ENCODE measurements around the gene ZBTB40.

Gene ZBTB40

DNA sequence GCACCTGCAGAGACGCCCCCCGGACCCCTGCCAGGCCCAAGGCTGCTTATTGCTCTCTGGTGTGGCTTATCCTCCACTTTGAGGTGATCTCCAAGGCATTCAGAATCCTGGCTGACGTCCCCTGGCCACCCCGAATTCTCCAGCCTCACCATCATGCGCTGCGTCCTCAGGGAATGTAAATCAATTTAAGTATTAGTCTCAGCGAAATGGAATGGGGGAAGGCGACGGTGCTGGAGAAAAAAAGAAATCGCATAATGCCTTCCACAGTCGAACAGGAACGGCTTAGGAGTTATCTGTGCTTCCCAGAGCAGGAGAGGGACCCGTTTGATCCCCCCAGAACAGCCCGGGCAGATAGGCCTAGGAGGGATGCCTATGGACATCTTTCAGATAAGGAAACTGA is 114.5 kb downstream of the ZBTB40 start:
- no peak for DNase-seq

- no peak for DNase-seq
Measured at GRCh38 chr1:22567197-22567596, 115.5 kb downstream of the ZBTB40 start.

DNA sequence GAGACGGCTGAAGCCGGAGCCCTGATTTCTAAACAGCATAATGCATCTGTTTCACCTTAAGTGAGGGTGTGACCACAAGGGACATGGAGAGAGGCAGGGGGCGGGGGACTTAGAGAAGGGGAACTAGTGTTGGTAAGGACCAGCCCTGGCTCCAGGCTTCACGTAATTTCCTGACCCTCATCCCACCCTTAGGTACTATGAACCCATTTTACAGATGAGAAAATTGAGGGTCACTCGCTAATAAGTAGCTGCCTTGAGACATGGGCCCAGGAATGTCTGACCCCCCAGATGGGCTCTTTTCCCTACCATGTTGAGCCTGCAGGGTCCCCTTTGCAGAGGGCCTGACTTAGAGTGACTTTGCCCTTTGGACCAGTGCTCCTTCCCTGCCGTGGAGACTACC is 116.3 kb downstream of the ZBTB40 start:
- DNase-seq = no peak

DNA sequence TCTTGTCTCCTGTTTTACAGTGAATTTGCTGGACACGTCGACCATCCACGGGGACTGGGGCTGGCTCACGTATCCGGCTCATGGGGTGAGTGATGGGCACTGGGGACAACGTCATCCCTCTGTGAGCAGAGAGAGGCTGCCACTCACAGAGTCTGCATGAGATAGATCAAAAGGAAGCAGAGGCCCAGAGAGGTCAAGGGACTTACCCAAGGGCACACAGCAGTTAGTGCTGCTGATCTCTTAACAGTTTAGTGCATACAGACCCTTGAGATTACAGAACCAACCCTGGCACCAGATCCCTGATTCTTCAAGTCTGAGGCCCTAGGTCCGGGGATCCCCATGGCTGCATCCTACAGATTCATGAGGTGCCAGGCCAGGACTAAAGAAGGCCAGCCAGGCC is 117.6 kb downstream of the ZBTB40 start:
- DNase-seq = no peak

DNA sequence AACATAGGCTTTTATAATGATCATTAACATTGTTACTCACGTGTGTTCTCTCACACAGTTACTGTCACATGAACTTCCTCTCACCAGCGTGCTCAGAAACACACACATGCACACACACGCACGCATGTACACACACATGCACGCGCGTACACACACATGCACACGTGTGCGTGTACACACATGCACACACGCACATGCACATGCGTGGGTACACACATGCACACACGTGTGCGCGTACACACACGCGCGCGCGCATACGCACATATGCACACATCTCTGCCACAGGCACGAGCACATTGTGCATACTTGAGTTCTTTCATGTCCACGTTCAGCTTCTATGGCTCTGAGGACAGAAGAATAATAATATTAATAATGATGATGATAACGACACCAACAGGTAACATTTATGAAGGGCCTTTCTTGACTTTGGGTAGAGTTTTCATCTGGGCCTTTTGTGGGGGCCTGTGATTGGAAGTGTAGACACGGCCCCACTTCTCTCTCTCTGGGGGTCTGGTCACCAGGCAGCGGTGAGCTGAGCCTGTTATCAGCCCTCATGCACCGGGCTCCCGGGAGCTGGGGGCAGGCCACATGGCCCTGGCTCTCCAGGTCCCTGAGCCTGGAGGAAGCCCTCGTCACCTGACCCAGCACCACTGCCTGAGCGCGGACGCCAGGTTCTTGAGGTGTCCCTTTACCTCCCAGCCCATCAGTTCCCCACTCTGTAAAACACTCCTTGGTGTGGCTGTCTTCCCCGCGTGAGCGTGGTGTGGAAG is 118.7 kb downstream of the ZBTB40 start:
- DNase-seq = no peak

DNA sequence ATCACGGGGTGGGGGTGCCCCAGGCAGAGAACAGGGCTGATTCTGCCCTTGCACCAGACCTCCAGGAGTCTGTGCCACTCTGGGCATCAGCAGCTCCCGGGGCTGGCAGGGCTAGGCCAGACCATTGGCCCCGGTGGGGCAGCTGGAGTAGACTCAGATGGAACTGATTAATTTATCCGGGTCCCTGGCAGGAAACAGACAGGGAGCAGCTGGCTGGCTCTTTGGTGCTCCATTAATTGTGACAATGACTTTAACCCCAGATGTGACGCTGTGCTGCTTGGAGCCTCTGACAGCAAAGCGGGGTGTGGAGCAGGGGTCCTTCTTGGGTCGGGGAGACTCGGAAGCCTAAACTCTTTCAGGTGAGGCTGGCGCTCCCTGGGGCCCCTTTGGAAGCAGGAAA is 121.2 kb downstream of the ZBTB40 start:
- no peak for DNase-seq

GRCh38 chr1:22573237-22573636 is 121.6 kb downstream of the ZBTB40 start:
- DNase-seq = no peak

- no peak for DNase-seq
Measured at GRCh38 chr1:22575532-22576149, 124.0 kb downstream of the ZBTB40 start.

- no peak for DNase-seq
Measured at GRCh38 chr1:22576150-22576544, 124.5 kb downstream of the ZBTB40 start.

- no peak for DNase-seq
Measured at GRCh38 chr1:22576617-22577016, 125.0 kb downstream of the ZBTB40 start.

GRCh38 chr1:22578732-22579361 is 127.2 kb downstream of the ZBTB40 start:
- DNase-seq = no peak

- DNase-seq = no peak
Measured at GRCh38 chr1:22579541-22580155, 128.0 kb downstream of the ZBTB40 start.

All from NCI-H446 (cell line).